DOHH2 (cell line): Measurements from ENCODE around the gene DCBLD2.

Experiments used
- H3F3A ChIP-seq: fragments of 200-600 bp; sonication (generic), shearing (Covaris generic); 2 replicates; pipeline ENCODE4 v1.6.0; 2016; ENCODE audit warnings: antibody characterized with exemption, mild to moderate bottlenecking; ENCODE audit not compliant: control insufficient read depth, insufficient read depth
- H3K27ac ChIP-seq: fragments of 200-600 bp; sonication (generic); 2 replicates; pipeline ENCODE4 v1.5.1; 2014; ENCODE audit warnings: low read depth, mild to moderate bottlenecking, low read length, moderate library complexity
- H3K27me3 ChIP-seq: fragments of 200-600 bp; sonication (generic); 2 replicates; pipeline ENCODE4 v1.6.1; 2014; ENCODE audit warnings: mild to moderate bottlenecking, low read length, mixed read lengths; ENCODE audit not compliant: control insufficient read depth
- H3K36me3 ChIP-seq: fragments of 200-600 bp; sonication (generic); 2 replicates; pipeline ENCODE4 v1.6.1; 2014; ENCODE audit warnings: mild to moderate bottlenecking, low read length, moderate library complexity, mixed read lengths; ENCODE audit not compliant: control insufficient read depth
- H3K4me1 ChIP-seq: fragments of 200-600 bp; sonication (generic); 2 replicates; pipeline ENCODE4 v1.6.1; 2014; ENCODE audit warnings: mild to moderate bottlenecking, low read length, mixed read lengths; ENCODE audit not compliant: control insufficient read depth
- H3K4me2 ChIP-seq: fragments of 200-600 bp; sonication (generic); 2 replicates; pipeline ENCODE4 v1.6.0; 2014; ENCODE audit warnings: mild to moderate bottlenecking, low read length, moderate library complexity
- H3K4me3 ChIP-seq: fragments of 200-600 bp; sonication (generic); 2 replicates; pipeline ENCODE4 v1.5.1; 2014; ENCODE audit warnings: mild to moderate bottlenecking, low read length, mixed read lengths
- H3K79me2 ChIP-seq: fragments of 200-600 bp; sonication (generic); 2 replicates; pipeline ENCODE4 v1.6.1; 2014; ENCODE audit warnings: mild to moderate bottlenecking, low read length, mixed read lengths; ENCODE audit not compliant: control insufficient read depth
- H3K9me2 ChIP-seq: fragments of 200-600 bp; sonication (generic); replicated peaks from 2 replicates; pipeline ENCODE4 v1.6.1; 2014; ENCODE audit warnings: mild to moderate bottlenecking, low read length, mixed read lengths; ENCODE audit not compliant: control insufficient read depth
- H3K9me3 ChIP-seq: fragments of 200-600 bp; sonication (generic); 2 replicates; pipeline ENCODE4 v1.6.1; 2014; ENCODE audit warnings: antibody characterized with exemption, low read length, mixed read lengths; ENCODE audit not compliant: control insufficient read depth, insufficient read depth
- H4K20me1 ChIP-seq: fragments of 200-600 bp; sonication (generic); 2 replicates; pipeline ENCODE4 v1.6.0; 2014; ENCODE audit warnings: low read depth, mild to moderate bottlenecking, antibody characterized with exemption, low read length, moderate library complexity; ENCODE audit not compliant: control insufficient read depth, insufficient read depth
- CTCF ChIP-seq: fragments of 200-600 bp; sonication (generic); IDR thresholded peaks from one replicate; pipeline ENCODE4 v1.5.1; 2014; ENCODE audit warnings: antibody characterized with exemption, mild to moderate bottlenecking, low read depth, low read length; ENCODE audit not compliant: poor library complexity, severe bottlenecking
- EZH2phosphoT487 ChIP-seq: fragments of 200-600 bp; sonication (generic); IDR thresholded peaks from 2 replicates; pipeline ENCODE4 v1.6.1; 2017; ENCODE audit warnings: borderline replicate concordance, mild to moderate bottlenecking, antibody characterized with exemption, low read length, moderate library complexity, mixed read lengths

Gene DCBLD2

GRCh38 chr3:98750276-98750919 lies 151.1 kb downstream of the DCBLD2 start:
- TF ChIP-seq CTCF = no peak
- no peak for TF ChIP-seq EZH2phosphoT487
- Histone ChIP-seq H3K4me3 (no peak overlapping the region), H3K79me2 (no peaks in the 10 kb centered on the region), H3K36me3 (no peaks in the 10 kb centered on the region), H3K27ac (no peak overlapping the region), H3K9me2 (no peaks in the 10 kb centered on the region), H3F3A (no peaks in the 10 kb centered on the region), H3K9me3 (no peaks in the 10 kb centered on the region), H4K20me1 (no peaks in the 10 kb centered on the region), H3K4me1 (peaks cover 11% of the 10 kb centered on the region), H3K4me2 (no peak overlapping the region), H3K27me3 (no peaks in the 10 kb centered on the region)

DNA sequence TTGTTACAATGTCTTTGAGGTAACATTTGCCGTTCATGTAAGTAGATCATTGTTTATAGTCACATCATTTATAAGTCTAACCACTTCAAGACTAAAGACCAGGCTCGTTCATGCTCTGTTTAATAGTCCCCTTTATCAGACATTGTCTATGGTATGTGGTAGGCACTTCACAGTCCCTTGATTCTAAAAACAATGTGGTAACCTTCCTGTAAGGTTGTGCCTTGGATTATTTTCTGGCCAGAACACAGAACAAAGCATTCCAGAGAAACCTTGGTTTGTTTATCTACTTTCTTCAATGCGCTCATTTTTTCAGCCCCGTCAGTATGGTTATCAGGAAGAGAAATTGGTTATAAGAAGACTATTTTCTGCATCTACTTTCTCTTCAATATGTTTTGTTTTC lies 154.6 kb downstream of the DCBLD2 start:
- no peaks in the 10 kb centered on the region for H4K20me1 ChIP-seq
- no peaks in the 10 kb centered on the region for H3K9me2 ChIP-seq
- H3F3A ChIP-seq = no peaks in the 10 kb centered on the region
- no peak overlapping the region for H3K27ac ChIP-seq
- H3K79me2 ChIP-seq = no peaks in the 10 kb centered on the region
- H3K4me3 ChIP-seq = no peak overlapping the region
- no peaks in the 10 kb centered on the region for H3K36me3 ChIP-seq
- no peak overlapping the region for H3K4me2 ChIP-seq
- H3K27me3 ChIP-seq = no peaks in the 10 kb centered on the region
- no peak for TF ChIP-seq CTCF
- no peak for TF ChIP-seq EZH2phosphoT487
- H3K9me3 ChIP-seq = no peaks in the 10 kb centered on the region
- H3K4me1 ChIP-seq = no peaks in the 10 kb centered on the region

GRCh38 chr3:98746122-98746521 lies 155.4 kb downstream of the DCBLD2 start:
- Histone ChIP-seq H3K9me2 (no peaks in the 10 kb centered on the region), H3K4me1 (no peaks in the 10 kb centered on the region), H3K36me3 (no peaks in the 10 kb centered on the region), H4K20me1 (no peaks in the 10 kb centered on the region), H3K4me3 (no peak overlapping the region), H3K27ac (no peak overlapping the region), H3K9me3 (no peaks in the 10 kb centered on the region), H3K27me3 (no peaks in the 10 kb centered on the region), H3F3A (no peaks in the 10 kb centered on the region), H3K4me2 (no peak overlapping the region), H3K79me2 (no peaks in the 10 kb centered on the region)
- TF ChIP-seq EZH2phosphoT487 = no peak
- TF ChIP-seq CTCF = no peak
